Pancreas (tissue), 10 donors: ENCODE measurements around the gene C1QTNF5. TPM values are rescaled to one million over a fixed set of nuclear protein-coding genes. Genes with fewer than 3 reads are reported as not detected.
A peak's percentile ranks its signal among the peaks of the same experiment; 100 is the strongest.

Experiments
- ATAC-seq, 4 donors: fragments of 200-7000 bp; cut with Tn5 transposase; one replicate each; pipeline versions ENCODE4 v1.8.0 to v1.9.1; 2020; ENCODE audit warnings: mild to moderate bottlenecking in 4 of 4, moderate library complexity in 4 of 4
- DNase-seq, 6 donors: peaks; one replicate each; pipeline ENCODE4 v3.0.0-alpha.2; 2020
- FAIRE-seq: peaks from 2 replicates; lab custom pipeline; 2012; peaks lifted over from hg19 to GRCh38; lab: Jason Lieb, UNC
- H3K27ac ChIP-seq, 4 donors: fragments of 200-600 bp; sonication (generic); 1 replicate in 3 of 4; 2 replicates in 1 of 4; pipeline versions ENCODE4 v1.5.0 to v1.8.0; 2020
- H3K27me3 ChIP-seq, 4 donors: fragments of 200-600 bp; one replicate each; pipeline ENCODE4 v1.8.0; 2021
- H3K36me3 ChIP-seq, 3 donors: fragments of 200-600 bp; sonication (generic) in 1 of 3; one replicate each; pipeline versions ENCODE4 v1.5.0 to v1.8.0; 2020 to 2021
- H3K4me1 ChIP-seq, 3 donors: fragments of 200-600 bp; one replicate each; pipeline ENCODE4 v1.8.0; 2021
- H3K4me3 ChIP-seq, 4 donors: fragments of 200-600 bp; sonication (generic) in 2 of 4; one replicate each; pipeline versions ENCODE4 v1.5.0 to v1.8.0; 2020 to 2021
- H3K9me3 ChIP-seq, 4 donors: fragments of 200-600 bp; one replicate each; pipeline ENCODE4 v1.8.0; 2021
- CTCF ChIP-seq, 4 donors: fragments of 200-600 bp; sonication (generic) in 3 of 4; IDR thresholded peaks; one replicate each; pipeline versions ENCODE4 v1.5.0 to v1.8.0; 2021; ENCODE audit warnings: antibody characterized with exemption in 4 of 4
- WGBS, 2 donors: extraction: QIAGEN DNeasy Blood & Tissue Kit; methylation state at CpG; one replicate each; pipeline ENCODE4 v1.1.7; 2013; 5-methylcytosine and 5-hydroxymethylcytosine counted together
- intact Hi-C, 3 donors: fragments of 100-400 bp; cut with DNase I; formaldehyde crosslinking; loops; one replicate each; pipeline versions ENCODE4 v1.11.1 to v1.14.2; 2022
- polyA plus RNA-seq, 2 donors: library from polyadenylated mRNA; stranded (reverse); fragments of 200-250 nt; gene quantifications; one replicate each; pipeline ENCODE4 v1.2.3, GENCODE V29; 2013
- total RNA-seq, 6 donors: library from RNA; stranded (reverse); fragmentation: NEBNext Ultra II Directional in 4 of 6; extraction: Animal tissue kit (Norgen Biotek cat#: 25700) in 4 of 6; gene quantifications; one replicate each; pipeline versions ENCODE4 v1.2.1 to v1.2.4, GENCODE V29; 2021 to 2023
- donor health status: healthy with polysubstance abuse.
- donor health status: DM: no; HTN: no; CAD: no; lungs with moderate emphysema.
- donor health status: DM: no; HTN: no; CAD: no.
- donor health status: control.
- donor health status: control.
- donor health status: Bipolar disorder and iron deficiency.
- donor health status: DM: yes; HTN: yes; CAD: no.
- donor health status: DM: no; HTN: no; CAD: no.
- donor health status: DM: no; HTN: no; CAD: no.
- donor health status: DM: yes; HTN: yes; CAD: no.

Gene C1QTNF5
- total and polyA plus RNA-seq, 8 donors = 6.7 to 27.9 (median 15.7) TPM

GRCh38 chr11:119382101-119382500 is 41.4 kb upstream of the C1QTNF5 start:
- DNase-seq = no peak
- H3K9me3 ChIP-seq = no peaks in the 10 kb centered on the region
- H3K36me3 ChIP-seq = no peaks in the 10 kb centered on the region
- intact Hi-C loops = no loop called here
- H3K27me3 ChIP-seq = no peaks in the 10 kb centered on the region
- WGBS, 2 donors = 7 to 8% methylated on average over 9 of the region's 9 CpGs
- H3K27ac ChIP-seq = peak overlapping the region; percentile 2 to 68 (median 41)
- FAIRE-seq = no peak
- TF ChIP-seq CTCF (IDR thresholded peaks at IDR 0.05) = no peak
- H3K4me3 ChIP-seq = peak overlapping the region in 3 of 4 donors; percentile 35 to 62 (median 56)
- H3K4me1 ChIP-seq = peaks cover 4 to 11% (median 7%) of the 10 kb centered on the region in 3 donors
- no peak for ATAC-seq

GRCh38 chr11:119381181-119381988 is 40.7 kb upstream of the C1QTNF5 start, which contains the start of gene USP2:
TSS of gene USP2 (minus strand) at chr11:119381690. CDS start at chr11:119373480, 8,210 bp downstream.
- H3K27ac ChIP-seq = peak within 1 kb of the TSS; percentile 33 to 74 (median 58)
- no peaks in the 10 kb centered on the region for H3K27me3 ChIP-seq
- TF ChIP-seq CTCF (IDR thresholded peaks at IDR 0.05) = peak; percentile 80 to 91 (median 88)
- peak; percentile 80 for FAIRE-seq
- no peaks in the 10 kb centered on the region for H3K9me3 ChIP-seq
- H3K4me3 ChIP-seq = peak within 1 kb of the TSS; percentile 35 to 62 (median 52)
- H3K4me1 ChIP-seq = peaks cover 7 to 11% (median 11%) of the 10 kb centered on the region in 3 donors
- ATAC-seq = peak; percentile 95 to 97 (median 95)
- intact Hi-C loops = no loop called here
- DNase-seq = peak; percentile 95 to 100 (median 98)
- no peaks in the 10 kb centered on the region for H3K36me3 ChIP-seq
- 0% methylated on average over 52 to 54 of the region's 54 CpGs for WGBS, 2 donors

GRCh38 chr11:119380827-119381180 is 40.1 kb upstream of the C1QTNF5 start:
- Histone ChIP-seq H3K4me3 (peak overlapping the region; percentile 35 to 62 (median 52)), H3K36me3 (no peaks in the 10 kb centered on the region), H3K9me3 (no peaks in the 10 kb centered on the region), H3K27me3 (no peaks in the 10 kb centered on the region), H3K27ac (peak overlapping the region; percentile 6 to 74 (median 58)), H3K4me1 (peaks cover 7 to 12% (median 11%) of the 10 kb centered on the region in 3 donors)
- intact Hi-C loops = no loop called here
- TF ChIP-seq CTCF (IDR thresholded peaks at IDR 0.05) = no peak
- peak; percentile 1 to 4 (median 3) for ATAC-seq
- 6% methylated on average over 9 to 10 of the region's 10 CpGs for WGBS, 2 donors
- no peak for FAIRE-seq
- DNase-seq = no peak

- no peaks in the 10 kb centered on the region for H3K27me3 ChIP-seq
- DNase-seq = peak in 1 of 6 donors; percentile 68
- H3K4me1 ChIP-seq = peaks cover 7 to 12% (median 11%) of the 10 kb centered on the region in 3 donors
- no peak for FAIRE-seq
- H3K27ac ChIP-seq = no peak overlapping the region
- H3K9me3 ChIP-seq = no peaks in the 10 kb centered on the region
- no peak for ATAC-seq
- WGBS, 2 donors = 50 to 64% methylated on average over 13 of the region's 13 CpGs
- intact Hi-C loops = no loop called here
- peak overlapping the region in 2 of 4 donors; percentile 56 to 62 for H3K4me3 ChIP-seq
- TF ChIP-seq CTCF (IDR thresholded peaks at IDR 0.05) = no peak
- H3K36me3 ChIP-seq = no peaks in the 10 kb centered on the region
These were observed 39.6 kb upstream of the C1QTNF5 start for GRCh38 chr11:119380160-119380826.
